B cell (primary cell): Measurements from ENCODE around the gene SLC2A4RG. TPM values are rescaled to one million over a fixed set of nuclear protein-coding genes. Genes with fewer than 3 reads are reported as not detected.

ENCODE experiments used
- ATAC-seq: fragments of 200-7000 bp; cut with Tn5 transposase; one replicate; pipeline ENCODE4 v1.10.0; 2021; ENCODE audit warnings: low read depth, mild to moderate bottlenecking, moderate number of reproducible peaks, moderate library complexity
- CTCF ChIA-PET: fragments of 350-600 bp; sonication (Branson Sonifier 250); formaldehyde crosslinking; loops from one replicate; lab custom pipeline; 2021; ENCODE audit warnings: antibody characterized with exemption, inconsistent platforms; lab: Charles Lee
- POLR2A ChIA-PET: fragments of 350-600 bp; sonication (Branson Sonifier 250); formaldehyde crosslinking; loops from one replicate; lab custom pipeline; 2021; ENCODE audit warnings: antibody characterized with exemption; lab: Charles Lee
- DNase-seq: peaks from one replicate; pipeline ENCODE4 v3.0.0; 2013
- H2AFZ ChIP-seq: 2 replicates; pipeline ENCODE4 v1.6.1; 2012; ENCODE audit warnings: mild to moderate bottlenecking, low read depth, low read length; ENCODE audit not compliant: insufficient read depth, poor library complexity, severe bottlenecking
- H3K27ac ChIP-seq, 2 donors: 1 replicate in 1 of 2; 2 replicates in 1 of 2; pipeline ENCODE4 v1.5.1; 2012 to 2013; ENCODE audit warnings: low read length in 2 of 2, mild to moderate bottlenecking in 2 of 2, moderate library complexity in 1 of 2
- H3K27me3 ChIP-seq, 4 experiments: fragments of 200-600 bp in 1 of 4; sonication (generic) in 1 of 4; replicated peaks in 1 of 4; 1 replicate in 2 of 4; 2 replicates in 2 of 4; pipeline versions ENCODE4 v1.6.1 to v1.7.0; 2013 to 2016; ENCODE audit warnings: low read length in 3 of 4, mild to moderate bottlenecking in 2 of 4, mixed read lengths in 1 of 4, moderate library complexity in 1 of 4; ENCODE audit not compliant: insufficient read depth in 4 of 4, control insufficient read depth in 3 of 4; ENCODE audit errors: control extremely low read depth in 1 of 4
- H3K36me3 ChIP-seq, 2 experiments: replicated peaks in 1 of 2; 1 replicate in 1 of 2; 2 replicates in 1 of 2; pipeline versions ENCODE4 v1.6.1 to v1.7.1; 2013; ENCODE audit warnings: low read length in 1 of 2; ENCODE audit not compliant: insufficient read depth in 2 of 2, control insufficient read depth in 1 of 2; ENCODE audit errors: control extremely low read depth in 1 of 2, extremely low read depth in 1 of 2
- H3K4me1 ChIP-seq, 2 donors: fragments of 200-600 bp in 1 of 2; sonication (generic) in 1 of 2; 1 replicate in 1 of 2; 2 replicates in 1 of 2; pipeline versions ENCODE4 v1.5.1 to v1.6.1; 2013 to 2017; ENCODE audit warnings: low read length in 2 of 2; ENCODE audit not compliant: control insufficient read depth in 2 of 2, insufficient read depth in 2 of 2
- H3K4me2 ChIP-seq: replicated peaks from 2 replicates; pipeline ENCODE3; 2012; ENCODE audit warnings: mild to moderate bottlenecking, low read depth, low read length; ENCODE audit not compliant: poor library complexity, severe bottlenecking
- H3K4me3 ChIP-seq, 5 experiments: fragments of 200-600 bp in 1 of 5; sonication (generic) in 1 of 5; 1 replicate in 3 of 5; 2 replicates in 2 of 5; pipeline versions ENCODE4 v1.5.1 to v1.7.0; 2011 to 2016; ENCODE audit warnings: low read length in 4 of 5, mild to moderate bottlenecking in 4 of 5, low read depth in 2 of 5, control low read depth in 1 of 5, moderate library complexity in 1 of 5; ENCODE audit not compliant: insufficient read depth in 1 of 5; ENCODE audit errors: control extremely low read depth in 1 of 5, extremely low read depth in 1 of 5
- H3K79me2 ChIP-seq: fragments of 200-600 bp; sonication (generic); one replicate; pipeline ENCODE4 v1.6.0; 2016; ENCODE audit warnings: low read length; ENCODE audit not compliant: control insufficient read depth, insufficient read depth
- H3K9ac ChIP-seq: fragments of 200-600 bp; sonication (generic); 2 replicates; pipeline ENCODE4 v1.6.1; 2017; ENCODE audit warnings: mild to moderate bottlenecking, low read length, moderate library complexity
- H3K9me3 ChIP-seq, 3 donors: one replicate each; pipeline versions ENCODE4 v1.6.1 to v1.7.1; 2013; ENCODE audit warnings: low read length in 2 of 3; ENCODE audit not compliant: control insufficient read depth in 2 of 3, insufficient read depth in 1 of 3; ENCODE audit errors: control extremely low read depth in 1 of 3
- H4K20me1 ChIP-seq: 2 replicates; pipeline ENCODE4 v1.6.0; 2012; ENCODE audit warnings: mild to moderate bottlenecking, low read length; ENCODE audit not compliant: insufficient read depth, control insufficient read depth, poor library complexity, severe bottlenecking
- H3K27ac Mint-ChIP-seq: one replicate; pipeline ENCODE4 v1.8.0; 2021; ENCODE audit warnings: mixed read lengths
- H3K27me3 Mint-ChIP-seq: one replicate; pipeline ENCODE4 v1.8.0; 2021; ENCODE audit warnings: mixed read lengths
- H3K4me1 Mint-ChIP-seq: one replicate; pipeline ENCODE4 v1.8.0; 2021; ENCODE audit warnings: mixed read lengths
- H3K4me3 Mint-ChIP-seq: one replicate; pipeline ENCODE4 v1.8.0; 2021; ENCODE audit warnings: mixed read lengths
- H3K9me3 Mint-ChIP-seq: one replicate; pipeline ENCODE4 v1.8.0; 2022; ENCODE audit warnings: mixed read lengths; ENCODE audit not compliant: insufficient read depth
- CTCF ChIP-seq: fragments of 200-600 bp; IDR thresholded peaks from one replicate; pipeline ENCODE4 v1.8.0; 2022; ENCODE audit warnings: antibody characterized with exemption, mild to moderate bottlenecking
- EZH2 ChIP-seq: IDR thresholded peaks from 2 replicates; pipeline ENCODE4 v1.6.1; 2012; ENCODE audit warnings: borderline replicate concordance, low read depth, mild to moderate bottlenecking, moderate library complexity, low read length; ENCODE audit not compliant: insufficient read depth, poor library complexity, severe bottlenecking
- WGBS: methylation state at CpG from one replicate; pipeline ENCODE4 v1.1.5; 2013; ENCODE audit warnings: missing lambda C conversion rate; ENCODE audit not compliant: insufficient coverage; 5-methylcytosine and 5-hydroxymethylcytosine counted together
- intact Hi-C: fragments of 100-400 bp; cut with micrococcal nuclease; formaldehyde crosslinking; loops from one replicate; pipeline ENCODE4 v1.10.0; 2022
- polyA plus RNA-seq: library from polyadenylated mRNA; depleted of rRNA; stranded (reverse); fragments of >200 nt; gene quantifications from 2 replicates; pipeline ENCODE4 v1.2.3, GENCODE V29; 2012
- total RNA-seq, 2 donors: library from RNA; stranded (reverse); fragments of 120-200 nt in 1 of 2; gene quantifications; 1 replicate in 1 of 2; 2 replicates in 1 of 2; pipeline versions ENCODE4 v1.2.3 to v1.2.4, GENCODE V29; 2013 to 2022

The SLC2A4RG gene
- total and polyA plus RNA-seq, 2 donors (not counting 1 experiment from before 2014, with no cell fraction given): 39.7 to 49.4 TPM

DNA sequence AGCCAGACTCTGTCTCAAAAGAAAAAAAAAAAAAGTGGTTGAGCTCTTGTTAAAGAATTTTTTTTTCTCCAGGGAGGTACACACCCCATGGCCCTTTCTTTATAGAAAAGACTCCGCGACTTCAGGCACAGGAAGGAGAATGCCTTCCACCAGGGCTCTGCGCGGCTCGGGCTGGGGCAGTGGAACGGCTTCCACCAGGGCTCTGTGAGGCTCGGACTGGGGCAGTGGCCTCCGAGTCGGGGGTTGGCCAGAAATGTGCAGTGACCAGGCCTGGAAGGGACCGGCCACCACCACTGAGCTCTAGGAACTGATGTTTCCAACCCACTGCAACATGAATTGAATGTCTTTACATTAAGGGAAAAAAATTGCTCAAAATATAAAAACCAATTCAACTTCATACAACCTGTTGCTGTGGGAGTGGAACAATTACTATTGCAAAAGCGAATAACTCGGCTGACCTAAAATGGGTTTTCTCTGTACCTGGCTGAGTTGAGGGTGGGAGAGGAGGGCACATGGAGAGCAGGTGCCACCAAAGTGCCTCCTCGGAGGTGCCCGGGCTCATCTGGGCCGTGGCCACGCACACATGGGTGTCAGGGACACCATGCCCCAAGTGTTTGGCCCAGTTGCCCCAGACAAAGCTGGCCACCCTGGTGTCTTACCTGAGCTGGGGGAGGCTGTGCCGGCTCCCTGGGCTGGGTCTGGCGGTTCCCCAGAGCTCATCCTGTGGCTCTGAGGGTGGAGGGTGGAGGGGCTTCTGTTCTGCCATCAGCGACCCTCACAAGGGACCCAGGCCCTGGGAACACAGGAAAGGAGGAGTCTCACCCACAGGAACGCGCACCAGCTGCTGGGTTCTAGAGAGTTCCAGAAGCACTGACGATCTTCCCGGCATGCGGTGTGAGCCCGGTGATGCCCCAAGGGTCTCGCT lies 29.3 kb downstream of the SLC2A4RG start:
- POLR2A ChIA-PET: no interaction called here
- ATAC-seq (no peak), DNase-seq (no peak)
- Histone ChIP-seq H3K4me1 (no peaks in the 10 kb centered on the region), H3K27me3 (no peaks in the 10 kb centered on the region), H3K79me2 (no peaks in the 10 kb centered on the region), H4K20me1 (no peaks in the 10 kb centered on the region), H3K4me2 (no peak overlapping the region), H3K27ac (no peak overlapping the region), H2AFZ (no peak overlapping the region), H3K9ac (no peak overlapping the region), H3K4me3 (no peak overlapping the region), H3K9me3 (no peaks in the 10 kb centered on the region), H3K36me3 (no peaks in the 10 kb centered on the region)
- H3K27ac Mint-ChIP-seq: no peak overlapping the region
- no peaks in the 10 kb centered on the region for H3K4me1 Mint-ChIP-seq
- CTCF ChIA-PET: interaction anchor here (0.9 kb wide), 1 partner anchor 9 kb away, joined by 3 read pairs; no protein-coding TSS in a partner anchor
- TF ChIP-seq EZH2 (no peak), CTCF (no peak)
- no peak overlapping the region for H3K4me3 Mint-ChIP-seq
- intact Hi-C loops: no loop called here
- 93% methylated on average over 25 of the region's 26 CpGs for WGBS
- H3K27me3 Mint-ChIP-seq: peaks cover 4% of the 10 kb centered on the region
- H3K9me3 Mint-ChIP-seq: no peaks in the 10 kb centered on the region

GRCh38 chr20:63769891-63770474 lies 30.4 kb downstream of the SLC2A4RG start:
- Histone ChIP-seq H3K4me2 (no peak overlapping the region), H3K4me1 (no peaks in the 10 kb centered on the region), H3K79me2 (no peaks in the 10 kb centered on the region), H3K36me3 (no peaks in the 10 kb centered on the region), H3K9ac (no peak overlapping the region), H3K4me3 (no peak overlapping the region), H3K9me3 (no peaks in the 10 kb centered on the region), H2AFZ (no peak overlapping the region), H3K27ac (no peak overlapping the region), H4K20me1 (no peaks in the 10 kb centered on the region), H3K27me3 (no peaks in the 10 kb centered on the region)
- intact Hi-C loops: no loop called here
- 97% methylated on average over 30 of the region's 31 CpGs for WGBS
- Mint-ChIP-seq H3K4me3 (no peak overlapping the region), H3K27ac (no peak overlapping the region), H3K27me3 (peaks cover 4% of the 10 kb centered on the region), H3K9me3 (no peaks in the 10 kb centered on the region), H3K4me1 (no peaks in the 10 kb centered on the region)
- DNase-seq (no peak), ATAC-seq (no peak)
- TF ChIP-seq CTCF (no peak), EZH2 (no peak)
- ChIA-PET CTCF (interaction anchor here (0.9 kb wide), 1 partner anchor 8 kb away, joined by 3 read pairs; no protein-coding TSS in a partner anchor), POLR2A (no interaction called here)
